ENCODE data around the gene PTPRG.

PTPRG gene

DNA sequence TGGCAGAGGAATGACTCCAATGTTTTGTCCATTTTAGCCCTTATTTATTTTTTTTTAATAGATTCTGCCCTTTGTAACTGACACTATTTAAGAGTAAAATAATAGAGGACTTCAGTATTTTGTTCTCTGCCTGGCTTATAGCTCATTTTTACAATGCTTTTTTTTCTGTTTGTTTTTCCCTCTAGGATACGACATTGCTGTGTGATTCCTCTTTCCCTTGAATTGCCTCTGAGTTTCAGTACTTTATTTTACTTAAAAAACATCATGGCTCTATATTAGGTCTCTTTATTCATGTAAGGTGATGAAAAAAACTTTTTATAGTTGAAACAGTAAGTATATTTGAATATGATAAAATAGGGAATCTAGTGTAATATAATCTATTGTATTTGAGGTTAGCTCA is 179.1 kb downstream of the PTPRG start:
- H3K4me3 ChIP-seq (replicated peaks; ENCODE audit: low read depth, low read length), result no peak overlapping the region

GRCh38 chr3:61741551-61741950 is 180.2 kb downstream of the PTPRG start:
- Histone ChIP-seq H3K4me3 (replicated peaks; ENCODE audit: low read depth, low read length) (no peak overlapping the region), H3K27me3 (replicated peaks; ENCODE audit: control insufficient read depth, insufficient read depth, low read length) (no peaks in the 10 kb centered on the region), H3K36me3 (ENCODE audit: control insufficient read depth, insufficient read depth, low read length) (no peaks in the 10 kb centered on the region)
- TF ChIP-seq, protein P1, sequence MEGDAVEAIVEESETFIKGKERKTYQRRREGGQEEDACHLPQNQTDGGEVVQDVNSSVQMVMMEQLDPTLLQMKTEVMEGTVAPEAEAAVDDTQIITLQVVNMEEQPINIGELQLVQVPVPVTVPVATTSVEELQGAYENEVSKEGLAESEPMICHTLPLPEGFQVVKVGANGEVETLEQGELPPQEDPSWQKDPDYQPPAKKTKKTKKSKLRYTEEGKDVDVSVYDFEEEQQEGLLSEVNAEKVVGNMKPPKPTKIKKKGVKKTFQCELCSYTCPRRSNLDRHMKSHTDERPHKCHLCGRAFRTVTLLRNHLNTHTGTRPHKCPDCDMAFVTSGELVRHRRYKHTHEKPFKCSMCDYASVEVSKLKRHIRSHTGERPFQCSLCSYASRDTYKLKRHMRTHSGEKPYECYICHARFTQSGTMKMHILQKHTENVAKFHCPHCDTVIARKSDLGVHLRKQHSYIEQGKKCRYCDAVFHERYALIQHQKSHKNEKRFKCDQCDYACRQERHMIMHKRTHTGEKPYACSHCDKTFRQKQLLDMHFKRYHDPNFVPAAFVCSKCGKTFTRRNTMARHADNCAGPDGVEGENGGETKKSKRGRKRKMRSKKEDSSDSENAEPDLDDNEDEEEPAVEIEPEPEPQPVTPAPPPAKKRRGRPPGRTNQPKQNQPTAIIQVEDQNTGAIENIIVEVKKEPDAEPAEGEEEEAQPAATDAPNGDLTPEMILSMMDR (IDR thresholded peaks at IDR 0.05; ENCODE audit: insufficient read depth, low read length, poor library complexity, severe bottlenecking), result no peak
- DNase-seq (ENCODE audit: extremely low read depth, insufficient read length), result no peak

More for the DNA sequence above, 179.1 kb downstream of the PTPRG start:
- TF ChIP-seq, protein P1 (IDR thresholded peaks at IDR 0.05; ENCODE audit: insufficient read depth, low read length, poor library complexity, severe bottlenecking), result no peak
- Histone ChIP-seq H3K27me3 (replicated peaks; ENCODE audit: control insufficient read depth, insufficient read depth, low read length) (no peaks in the 10 kb centered on the region), H3K36me3 (ENCODE audit: control insufficient read depth, insufficient read depth, low read length) (no peaks in the 10 kb centered on the region)
- no peak for DNase-seq (ENCODE audit: extremely low read depth, insufficient read length)

- TF ChIP-seq, protein P1 (IDR thresholded peaks at IDR 0.05; ENCODE audit: insufficient read depth, low read length, poor library complexity, severe bottlenecking), result no peak
These were observed 180.6 kb downstream of the PTPRG start for GRCh38 chr3:61742006-61742405.

DNA sequence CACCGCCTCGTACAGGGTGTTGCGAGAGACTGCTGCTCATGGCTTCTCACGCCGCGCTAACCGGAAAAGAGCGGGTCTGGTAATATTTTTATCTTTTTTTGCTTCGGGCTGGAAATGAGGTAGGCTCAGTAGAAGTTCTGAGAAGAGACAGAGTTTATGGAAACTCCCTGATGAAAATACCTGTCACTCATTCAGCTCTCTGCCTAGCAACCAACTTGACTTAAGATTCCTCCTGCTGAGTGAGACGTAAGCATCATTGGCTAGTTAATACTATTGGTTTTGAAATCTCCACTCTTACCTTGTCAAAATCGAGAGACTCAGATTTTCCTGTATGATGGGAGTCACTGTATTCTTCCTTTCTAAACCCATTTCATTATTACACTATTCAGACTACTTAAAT is 181.7 kb downstream of the PTPRG start:
- Histone ChIP-seq H3K27me3 (replicated peaks; ENCODE audit: control insufficient read depth, insufficient read depth, low read length) (no peaks in the 10 kb centered on the region), H3K36me3 (ENCODE audit: control insufficient read depth, insufficient read depth, low read length) (no peaks in the 10 kb centered on the region), H3K4me3 (replicated peaks; ENCODE audit: low read depth, low read length) (no peak overlapping the region)
- no peak for DNase-seq (ENCODE audit: extremely low read depth, insufficient read length)
- TF ChIP-seq, protein P1 (IDR thresholded peaks at IDR 0.05; ENCODE audit: insufficient read depth, low read length, poor library complexity, severe bottlenecking), result no peak

More at GRCh38 chr3:61742006-61742405, 180.6 kb downstream of the PTPRG start:
- Histone ChIP-seq H3K27me3 (replicated peaks; ENCODE audit: control insufficient read depth, insufficient read depth, low read length) (no peaks in the 10 kb centered on the region), H3K36me3 (ENCODE audit: control insufficient read depth, insufficient read depth, low read length) (no peaks in the 10 kb centered on the region), H3K4me3 (replicated peaks; ENCODE audit: low read depth, low read length) (no peak overlapping the region)
- DNase-seq (ENCODE audit: extremely low read depth, insufficient read length), result no peak

- DNase-seq (ENCODE audit: extremely low read depth, insufficient read length), result no peak
- Histone ChIP-seq H3K4me3 (replicated peaks; ENCODE audit: low read depth, low read length) (no peak overlapping the region), H3K27me3 (replicated peaks; ENCODE audit: control insufficient read depth, insufficient read depth, low read length) (no peaks in the 10 kb centered on the region), H3K36me3 (ENCODE audit: control insufficient read depth, insufficient read depth, low read length) (no peaks in the 10 kb centered on the region)
- TF ChIP-seq, protein P1 (IDR thresholded peaks at IDR 0.05; ENCODE audit: insufficient read depth, low read length, poor library complexity, severe bottlenecking), result no peak
These were observed 182.4 kb downstream of the PTPRG start for GRCh38 chr3:61743686-61744242.

GRCh38 chr3:61748288-61748687 is 186.9 kb downstream of the PTPRG start:
- Histone ChIP-seq H3K4me3 (replicated peaks; ENCODE audit: low read depth, low read length) (no peak overlapping the region), H3K36me3 (ENCODE audit: control insufficient read depth, insufficient read depth, low read length) (no peaks in the 10 kb centered on the region), H3K27me3 (replicated peaks; ENCODE audit: control insufficient read depth, insufficient read depth, low read length) (no peaks in the 10 kb centered on the region)
- TF ChIP-seq, protein P1 (IDR thresholded peaks at IDR 0.05; ENCODE audit: insufficient read depth, low read length, poor library complexity, severe bottlenecking), result no peak
- no peak for DNase-seq (ENCODE audit: extremely low read depth, insufficient read length)
